Inflammatory macrophage (primary cell): Measurements from ENCODE around the gene UFD1.

Source experiments
- DNase-seq, 2 donors: peaks; one replicate each; pipeline ENCODE4 v3.0.0-alpha.2; 2020 to 2022
- total RNA-seq, 18 experiments: gene quantifications; one replicate each; lab custom pipeline; 2026; ENCODE audit warnings: mixed read lengths in 6 of 18, inconsistent platforms in 2 of 18; lab: John Stamatoyannopoulos, UW

The UFD1 gene
- total RNA-seq, result 38.2 to 59.9 (median 50.4) reads per million in 18 experiments

DNA sequence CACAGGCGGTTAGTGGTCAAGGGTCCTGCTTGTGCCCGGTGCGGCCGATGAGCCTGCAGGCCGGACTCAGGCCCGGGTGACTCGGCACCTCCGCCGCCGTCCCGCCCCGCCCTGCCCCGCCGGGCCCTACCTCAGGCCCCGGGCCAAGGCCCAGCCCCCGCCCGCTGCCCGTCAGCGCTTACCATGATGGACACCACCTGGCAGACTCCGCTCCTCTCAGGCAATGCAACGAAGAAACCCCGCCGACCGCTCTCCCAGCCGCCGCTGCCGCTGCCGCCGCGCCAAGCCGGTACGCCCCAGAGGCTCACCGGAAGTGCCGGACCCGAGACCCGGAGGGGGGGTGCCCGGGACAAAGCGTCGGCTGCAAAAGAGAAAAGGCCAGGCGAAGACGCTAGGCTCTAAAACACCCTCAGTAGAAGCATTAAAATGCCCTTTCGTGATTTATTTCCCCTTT, at the start of gene UFD1:
TSS of gene UFD1 (minus strand) at position 293 of the 454 bp plus-strand sequence. CDS start at position 185, 108 bp downstream.
- peak; percentile 62 to 77 for DNase-seq

DNA sequence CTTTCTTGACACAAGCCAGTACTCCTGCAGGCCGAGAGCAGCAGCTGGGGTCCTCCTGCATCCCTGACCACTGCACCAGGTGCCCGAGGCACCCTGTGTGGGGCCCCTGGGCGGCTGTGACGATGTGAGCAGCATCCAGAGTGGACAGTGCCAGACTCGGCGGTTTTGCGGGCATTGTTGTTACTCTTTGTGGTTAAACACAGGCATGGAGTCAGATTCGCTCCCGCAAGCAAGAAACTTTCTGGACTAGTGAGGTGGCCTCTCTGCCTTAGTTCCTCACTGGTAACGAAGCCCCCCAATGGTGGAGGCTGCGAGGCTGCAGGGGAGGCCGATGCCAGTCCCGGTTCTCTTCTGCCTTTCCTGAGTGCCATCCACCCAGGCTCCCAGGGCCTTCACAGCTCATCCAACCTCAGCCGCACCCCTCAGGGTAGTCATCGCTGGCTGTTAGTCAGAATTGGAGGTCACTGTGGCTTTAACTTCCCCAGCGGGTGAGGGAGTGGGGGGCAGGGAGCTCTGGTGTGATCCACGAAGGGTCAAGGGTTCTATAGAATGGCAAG, 48.9 kb upstream of the UFD1 start:
- no peak for DNase-seq

GRCh38 chr22:19527321-19527721, 48.3 kb upstream of the UFD1 start:
- no peak for DNase-seq

DNA sequence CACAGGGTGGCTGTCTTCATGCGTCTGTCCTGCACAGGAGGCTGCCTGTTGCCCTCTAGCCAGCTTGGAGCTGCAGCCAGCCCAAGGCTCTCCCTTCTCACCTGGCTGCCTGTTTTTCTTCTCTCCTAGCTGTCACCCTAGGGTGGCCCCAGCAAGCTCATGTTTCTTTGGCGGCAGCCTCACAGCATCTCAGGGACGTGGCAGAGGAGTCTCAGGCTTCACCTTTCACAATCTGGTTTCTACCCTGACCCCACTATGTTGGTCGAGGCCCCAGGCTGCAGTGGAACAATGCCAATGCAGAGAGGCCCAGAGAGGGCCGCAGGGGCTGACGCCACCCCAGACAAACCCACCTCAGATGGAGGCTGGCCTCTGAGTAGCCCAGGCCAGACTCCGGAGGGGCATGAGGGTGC, 47.7 kb upstream of the UFD1 start:
- no peak for DNase-seq

DNA sequence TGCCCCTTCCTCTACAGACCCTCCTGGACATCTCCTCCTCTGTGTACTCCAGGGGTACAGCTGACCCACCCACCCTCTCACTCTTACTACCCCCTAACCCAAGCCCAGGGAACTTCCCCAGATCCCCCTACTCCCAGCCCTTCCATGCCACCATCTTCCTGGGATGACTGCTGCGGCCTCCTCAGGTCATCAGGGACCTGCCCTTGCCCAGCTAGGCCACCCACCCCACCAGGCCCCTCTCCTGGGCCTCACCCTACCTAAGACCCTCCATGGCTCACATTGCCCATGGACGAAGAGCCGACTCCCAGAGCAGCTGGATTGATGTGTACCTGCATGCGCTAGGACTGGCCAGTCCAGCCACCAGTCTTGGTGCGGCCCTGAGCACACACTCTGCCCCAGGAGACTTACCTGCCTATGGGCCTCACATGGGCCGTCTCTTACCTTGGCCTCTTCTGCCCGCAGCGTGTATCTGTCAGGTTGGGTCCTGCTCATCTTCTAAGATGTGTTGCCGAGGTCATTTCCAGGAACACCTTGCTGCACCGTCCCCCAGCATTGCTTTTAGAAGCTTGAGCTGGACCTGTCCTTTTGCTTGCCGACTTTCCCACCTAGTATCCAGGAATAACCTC, 47.2 kb upstream of the UFD1 start:
- no peak for DNase-seq

GRCh38 chr22:19525666-19526065, 46.7 kb upstream of the UFD1 start:
- DNase-seq, result no peak

DNA sequence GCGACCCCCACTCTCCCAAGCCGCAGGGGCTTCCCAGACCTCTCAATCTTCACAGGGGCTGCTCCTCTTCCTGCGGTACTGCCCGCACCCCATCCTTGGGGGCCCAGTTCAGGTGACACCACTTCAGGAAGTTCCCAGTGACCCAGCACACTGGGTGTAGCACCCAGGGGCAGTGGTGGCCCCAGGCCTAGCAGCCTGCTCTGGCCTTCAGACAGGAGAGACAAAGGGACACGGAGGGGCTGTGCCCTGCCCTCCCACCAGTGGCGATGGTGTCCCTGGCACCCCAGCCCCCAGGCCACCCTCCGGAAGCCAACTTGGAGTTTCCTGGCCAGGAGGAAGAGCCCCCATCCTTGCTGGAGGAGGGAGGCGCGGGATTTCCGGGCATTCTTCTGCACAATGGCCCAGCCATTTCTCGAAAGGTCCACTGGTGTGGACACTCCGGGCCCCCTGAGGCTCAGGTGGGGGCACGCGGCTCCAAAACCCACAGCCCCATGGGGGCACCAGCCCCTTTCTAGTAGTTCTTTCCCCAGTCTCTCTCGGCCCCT, 46.2 kb upstream of the UFD1 start:
- DNase-seq, result no peak

- no peak for DNase-seq
These were observed 45.5 kb upstream of the UFD1 start, which contains the start of gene CLDN5 for GRCh38 chr22:19524170-19525115. TSS of gene CLDN5 (minus strand) at chr22:19524410. CDS start at chr22:19524255, 155 bp downstream.

DNA sequence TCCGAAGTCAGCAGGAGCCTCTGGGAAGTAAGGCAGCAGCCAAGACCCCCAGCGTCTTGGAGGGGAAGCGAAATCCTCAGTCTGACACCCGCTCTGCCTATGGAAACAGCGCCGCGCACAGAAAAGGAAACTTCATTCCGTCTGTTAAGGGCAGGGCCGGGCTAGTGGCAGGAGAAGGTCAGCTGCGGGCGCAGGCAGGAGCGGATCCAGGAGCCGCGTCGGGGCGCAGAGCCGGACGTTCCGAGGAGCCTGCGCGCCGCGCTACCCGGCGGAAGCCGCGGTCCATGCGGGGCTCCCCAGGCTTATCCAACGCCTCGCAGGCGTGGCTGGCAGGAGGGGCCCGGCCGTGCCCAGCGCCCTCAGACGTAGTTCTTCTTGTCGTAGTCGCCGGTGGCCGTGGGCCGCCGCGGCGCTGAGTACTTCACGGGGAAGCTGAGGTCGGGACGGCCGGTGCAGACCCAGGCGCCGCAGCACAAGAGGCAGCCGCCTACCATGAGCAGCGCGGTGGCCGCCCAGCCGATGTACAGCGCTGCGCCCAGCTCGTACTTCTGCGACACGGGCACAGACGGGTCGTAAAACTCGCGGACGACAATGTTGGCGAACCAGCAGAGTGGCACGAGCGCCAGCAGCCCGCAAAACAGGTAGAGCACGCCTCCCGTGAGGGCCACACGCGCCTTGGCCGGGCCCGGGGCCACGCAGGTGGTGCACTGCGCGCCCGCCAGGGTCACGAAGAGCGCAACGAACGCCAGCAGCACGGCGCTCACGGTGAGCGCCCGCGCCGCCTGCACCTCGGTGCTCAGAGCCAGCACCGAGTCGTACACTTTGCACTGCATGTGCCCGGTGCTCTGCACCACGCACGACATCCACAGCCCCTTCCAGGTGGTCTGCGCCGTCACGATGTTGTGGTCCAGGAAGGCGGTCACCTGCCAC, 44.5 kb upstream of the UFD1 start:
- DNase-seq, result peak in 1 of 2 donors; percentile 1

DNA sequence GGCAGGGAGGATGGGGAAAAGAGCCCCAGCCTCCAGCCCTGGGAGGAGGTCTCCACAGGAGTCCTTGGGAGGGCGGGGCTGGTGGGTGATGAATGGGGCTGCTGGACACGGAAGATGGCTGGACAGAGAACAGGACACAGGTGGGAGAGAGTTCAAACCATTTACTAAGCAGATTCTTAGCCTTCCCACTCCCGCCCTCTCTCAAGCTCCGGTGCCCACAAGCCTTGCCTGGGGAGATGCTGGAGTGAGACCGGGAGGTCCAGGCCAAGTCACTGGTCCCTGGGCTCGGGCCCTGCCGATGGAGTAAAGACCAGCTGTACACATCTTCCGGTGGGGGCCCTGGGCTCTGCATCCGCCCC, 43.9 kb upstream of the UFD1 start:
- no peak for DNase-seq

DNA sequence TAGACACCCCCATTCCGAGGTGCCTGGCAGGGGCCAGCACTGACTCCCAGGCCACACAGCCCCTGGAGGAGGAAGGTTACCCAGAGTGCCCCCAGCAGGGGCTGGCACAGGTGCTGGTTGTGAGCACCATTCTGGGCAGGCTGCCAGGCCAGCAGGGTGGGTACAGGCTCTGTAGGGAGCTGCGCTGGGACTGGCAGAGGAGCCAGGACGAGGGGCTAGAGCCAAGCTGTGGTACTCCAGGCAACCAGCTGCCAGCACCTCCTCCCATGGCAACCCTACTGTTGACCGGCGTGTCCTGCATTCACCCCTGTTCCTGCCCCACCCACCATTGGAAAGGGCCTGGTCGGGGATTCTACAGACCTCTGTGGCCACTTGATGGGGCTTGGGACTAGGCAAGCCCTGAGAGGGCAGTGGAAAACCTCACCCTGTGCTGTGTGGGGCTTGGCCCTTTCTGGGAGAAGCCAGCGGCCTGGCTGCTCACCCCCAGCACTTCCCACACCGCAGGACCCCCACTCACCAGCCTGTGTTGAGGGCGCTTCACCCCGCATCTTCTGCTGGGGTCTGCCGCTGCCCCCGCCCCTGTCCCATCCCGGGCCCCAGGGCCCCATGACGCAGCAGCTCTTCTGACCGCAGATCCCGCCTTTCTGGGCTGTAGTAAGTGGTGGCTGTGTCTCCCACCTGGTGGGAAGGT, 43.3 kb upstream of the UFD1 start:
- DNase-seq, result no peak

DNA sequence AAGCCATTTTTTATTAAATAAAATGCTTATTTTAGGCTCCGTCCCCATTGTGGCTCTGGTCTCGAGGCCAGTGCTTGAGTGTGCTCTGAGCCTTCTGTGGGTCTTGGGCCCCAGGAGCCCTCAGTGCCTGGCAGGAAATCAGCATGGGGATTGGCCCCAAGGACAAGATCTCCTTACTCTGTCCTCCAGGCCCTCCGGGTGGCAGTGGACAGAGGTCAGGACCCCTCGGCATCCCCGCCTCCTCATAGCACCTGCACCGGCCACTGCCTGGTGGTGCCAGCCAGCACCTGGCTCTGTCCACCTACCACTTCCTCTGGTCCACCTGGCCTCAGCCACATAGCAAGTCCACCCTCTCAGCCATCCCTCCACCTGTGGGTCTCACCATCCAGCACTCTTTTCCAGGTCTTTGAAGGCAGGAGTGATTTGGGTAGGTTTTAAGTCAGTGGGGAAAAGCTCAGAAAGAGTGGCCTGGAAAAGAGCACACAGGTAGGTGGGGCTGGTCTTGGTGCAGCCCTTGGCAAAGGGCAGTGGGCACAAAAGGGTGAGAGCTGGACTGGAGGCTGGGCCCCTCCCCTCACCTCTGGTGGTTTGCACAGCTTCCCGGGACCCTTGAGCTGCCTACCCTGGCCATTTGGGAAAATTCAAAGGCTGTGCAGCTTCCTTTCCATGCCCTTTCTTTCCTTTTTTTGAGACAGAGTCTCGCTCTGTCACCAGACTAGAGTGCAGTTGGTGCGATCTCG, 41.7 kb upstream of the UFD1 start:
- DNase-seq, result no peak

DNA sequence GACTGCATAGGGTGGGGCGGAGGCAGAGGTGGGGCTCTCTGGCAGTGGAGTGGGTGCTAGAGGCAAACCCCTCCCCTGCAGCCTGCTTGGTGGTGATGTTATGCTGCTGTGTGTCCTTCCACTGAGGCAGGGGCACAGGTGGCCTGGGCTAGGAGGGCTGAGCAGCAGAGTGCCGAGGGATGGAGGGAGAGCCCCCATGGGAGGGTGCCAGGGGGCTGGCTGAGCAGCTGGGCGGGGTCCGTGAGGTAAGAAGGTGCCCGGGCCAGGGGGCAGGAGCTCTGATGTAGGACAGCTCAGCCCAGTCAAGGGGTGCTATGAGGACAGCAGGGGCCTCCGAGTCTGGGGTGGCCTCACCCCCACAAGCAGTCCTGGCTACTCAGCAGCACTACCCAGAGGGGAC, 41.0 kb upstream of the UFD1 start:
- DNase-seq, result no peak

- DNase-seq, result no peak
These were observed 40.3 kb upstream of the UFD1 start for GRCh38 chr22:19519041-19519926.

- DNase-seq, result no peak
These were observed 39.6 kb upstream of the UFD1 start for GRCh38 chr22:19518635-19519034.

- no peak for DNase-seq
These were observed 39.1 kb upstream of the UFD1 start for GRCh38 chr22:19517919-19518611.

GRCh38 chr22:19517171-19517500, 38.1 kb upstream of the UFD1 start:
- no peak for DNase-seq

GRCh38 chr22:19516378-19517170, 37.6 kb upstream of the UFD1 start:
- no peak for DNase-seq
